Adipose tissue (tissue), 3 donors: ENCODE results near the gene UFSP2. TPM values are rescaled to one million over a fixed set of nuclear protein-coding genes. Genes with fewer than 3 reads are reported as not detected.

Experiments
- H3K27ac ChIP-seq: one replicate; pipeline ENCODE4 v1.5.1; 2013; ENCODE audit warnings: low read depth, low read length
- WGBS, 3 donors: extraction: QIAGEN DNeasy Blood & Tissue Kit; methylation state at CpG; one replicate each; pipeline ENCODE4 v1.1.7; 2013; 5-methylcytosine and 5-hydroxymethylcytosine counted together
- polyA plus RNA-seq, 3 donors: library from polyadenylated mRNA; stranded (reverse); fragments of 200-250 nt; gene quantifications; one replicate each; pipeline ENCODE4 v1.2.3, GENCODE V29; 2013
- donor health status: healthy with polysubstance abuse.
- donor health status: Bipolar disorder and iron deficiency.
- donor health status: healthy.

Gene UFSP2
- polyA plus RNA-seq, 3 donors: 18.2 to 36.2 (median 25.7) TPM

DNA sequence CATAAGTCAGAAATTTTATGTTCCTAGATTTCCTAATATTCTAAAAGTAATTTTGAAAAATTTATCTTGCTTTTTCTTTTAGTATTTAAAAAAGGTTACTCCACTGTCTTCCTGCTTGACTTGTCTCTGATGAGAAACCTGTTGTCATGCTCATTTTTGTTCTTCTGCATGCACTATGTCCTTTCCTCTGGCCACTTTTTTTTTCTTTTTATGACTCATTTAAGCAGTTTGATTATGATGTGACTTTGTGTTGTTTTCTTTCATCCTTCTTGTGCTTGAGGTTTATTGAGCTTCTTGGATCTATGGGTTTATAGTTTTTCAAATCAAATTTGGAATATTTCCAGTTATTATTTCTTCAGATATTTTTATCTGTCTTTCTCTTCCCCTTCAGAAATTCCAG is 12.0 kb upstream of the UFSP2 start:
- H3K27ac ChIP-seq: no peak overlapping the region

DNA sequence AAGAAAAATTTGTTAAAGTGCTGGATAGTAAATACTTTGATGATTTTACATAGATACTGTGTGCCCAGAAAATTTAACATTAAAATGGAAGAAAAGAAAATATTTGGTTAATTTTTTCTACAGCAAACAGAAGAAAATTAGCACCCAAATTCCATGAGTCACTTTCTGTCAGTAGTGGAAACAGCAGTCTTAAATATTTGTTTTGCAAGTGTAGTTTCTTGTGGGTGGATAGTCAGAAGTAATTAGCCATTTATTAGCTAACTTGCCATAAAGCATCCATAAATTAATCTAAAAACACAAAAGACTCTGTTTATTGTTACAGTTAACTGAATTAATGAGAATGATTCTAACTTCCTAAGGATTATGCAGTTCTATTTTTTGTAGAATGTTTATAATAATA is 9.7 kb upstream of the UFSP2 start:
- no peak overlapping the region for H3K27ac ChIP-seq

DNA sequence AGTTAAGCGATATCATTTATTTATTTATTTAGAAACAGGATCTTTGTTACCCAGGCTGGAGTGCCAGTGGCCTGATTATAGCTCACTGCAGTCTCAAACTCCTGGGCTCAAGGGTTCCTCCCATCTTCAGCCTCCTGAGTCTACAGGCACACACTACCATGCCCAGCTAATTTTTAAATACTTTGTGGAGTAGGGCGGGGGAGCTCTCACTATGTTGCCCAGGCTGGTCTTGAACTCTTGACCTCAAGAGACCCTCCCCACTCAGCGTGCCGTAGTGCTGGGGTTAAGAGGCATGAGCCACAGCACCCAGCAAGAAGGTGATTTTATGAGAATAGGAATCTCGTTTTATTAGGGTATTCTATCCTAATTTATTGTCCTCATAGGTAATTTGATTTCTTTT is 3.9 kb upstream of the UFSP2 start:
- H3K27ac ChIP-seq: no peak overlapping the region
- 61 to 66% (median 62%) methylated on average over 5 of the region's 5 CpGs for WGBS, 3 donors

DNA sequence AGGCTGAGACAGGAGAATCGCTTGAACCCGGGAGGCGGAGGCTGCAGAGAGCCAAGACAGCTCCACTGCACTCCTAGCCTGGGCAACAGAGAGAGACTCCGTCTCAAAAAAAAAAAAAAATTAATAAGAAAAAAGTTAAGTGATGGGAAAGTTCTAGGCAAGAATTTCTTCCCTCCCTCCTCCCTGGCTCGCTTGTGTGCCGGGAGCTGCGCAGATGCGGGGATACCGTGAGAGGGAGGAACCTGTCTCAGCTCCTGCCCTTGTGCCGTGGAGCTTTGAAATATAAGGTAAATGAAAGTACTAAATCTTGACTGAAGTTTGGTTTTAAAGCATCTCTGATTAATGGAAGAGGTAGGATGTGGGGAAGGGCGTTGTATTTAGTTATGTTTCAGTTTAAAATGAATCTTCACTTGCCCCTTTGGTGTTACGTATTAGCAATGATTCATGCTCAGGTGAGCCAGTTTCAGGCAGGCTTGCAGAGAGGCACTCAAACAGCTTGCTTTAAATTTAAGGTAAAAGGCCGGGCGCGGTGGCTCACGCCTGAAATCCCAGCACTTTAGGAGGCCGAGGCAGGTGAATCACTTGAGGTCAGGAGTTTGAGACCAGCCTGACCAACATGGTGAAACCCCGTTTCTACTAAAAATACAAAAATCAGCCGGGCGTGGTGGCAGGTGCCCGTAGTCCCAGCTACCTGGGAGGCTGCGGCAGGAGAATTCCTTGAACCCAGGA is 1.4 kb upstream of the UFSP2 start:
- WGBS, 3 donors: 85 to 92% (median 89%) methylated on average over 22 of the region's 22 CpGs

DNA sequence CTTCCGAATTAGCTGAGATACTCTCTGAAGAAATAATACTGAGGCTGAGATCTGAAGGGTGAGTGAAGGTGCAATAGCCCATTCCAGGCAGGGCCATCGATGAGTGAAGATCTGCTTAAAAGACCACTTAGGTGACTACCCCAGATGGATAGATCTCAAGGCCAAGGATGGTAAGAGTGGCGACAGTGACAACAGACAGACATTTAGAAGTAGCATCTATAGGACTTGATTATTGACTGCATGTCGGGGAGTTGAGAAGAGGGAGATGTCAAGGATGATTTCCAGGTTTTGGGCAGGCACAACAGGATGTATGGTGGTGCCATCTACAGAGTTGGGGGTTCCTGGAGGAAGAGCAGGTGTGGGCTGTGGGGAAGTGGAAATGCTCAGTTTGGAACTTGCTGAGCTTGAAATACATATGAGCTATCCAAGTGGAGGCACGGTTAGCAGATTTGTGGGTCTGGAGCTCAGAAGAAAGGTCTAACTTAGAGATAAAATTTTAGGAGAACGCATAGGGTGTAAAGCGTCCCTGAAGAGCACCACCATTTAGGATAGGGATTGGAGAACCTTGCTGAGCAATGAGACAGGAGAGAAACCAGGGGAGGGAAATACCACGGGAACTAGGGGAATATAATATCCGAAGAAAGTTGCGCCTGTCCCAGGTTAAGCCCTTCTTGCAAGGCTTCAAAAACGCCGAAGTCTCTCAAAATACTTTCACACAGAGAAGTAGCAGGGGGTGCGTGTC is 688 bp downstream of the UFSP2 start:
- WGBS, 3 donors: 11 to 16% (median 14%) methylated on average over 13 of the region's 13 CpGs
- peak overlapping the region; percentile 9 for H3K27ac ChIP-seq

More for the DNA sequence above, 1.4 kb upstream of the UFSP2 start:
- H3K27ac ChIP-seq: no peak overlapping the region

DNA sequence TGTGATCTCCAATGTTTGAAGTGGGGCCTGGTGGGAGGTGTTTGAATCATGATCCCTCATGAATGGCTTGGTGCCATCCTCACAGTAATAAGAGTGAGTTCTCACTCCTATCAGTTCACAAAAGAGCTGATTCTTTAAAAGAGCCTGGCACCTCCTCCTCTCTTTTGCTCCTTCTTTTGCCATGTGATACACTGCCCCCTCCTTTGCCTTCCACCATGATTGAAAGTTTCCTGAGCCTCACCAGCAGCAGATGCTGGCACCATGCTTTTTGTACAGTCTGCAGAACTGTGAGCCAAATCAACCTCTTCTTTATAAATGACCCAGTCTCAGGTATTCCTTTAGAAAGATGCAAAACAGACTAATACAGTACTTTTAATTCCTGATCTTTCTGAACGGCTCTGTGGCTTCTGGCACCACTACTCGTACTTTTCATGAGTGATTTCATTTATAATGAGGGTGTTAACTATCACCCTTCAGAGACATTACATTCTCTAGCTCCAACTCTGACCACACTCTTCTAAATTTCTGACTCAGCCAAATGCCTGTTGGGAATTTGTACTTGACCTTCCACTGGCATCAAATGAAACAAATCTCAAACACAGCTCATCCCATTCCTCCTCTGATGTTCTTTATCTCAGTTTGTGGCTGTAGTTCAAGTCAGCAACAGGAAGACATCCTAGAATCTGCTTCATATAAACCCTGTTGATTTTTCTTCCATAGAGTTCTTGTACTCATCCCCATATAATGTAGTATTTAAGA is 4.2 kb downstream of the UFSP2 start:
- 56 to 78% (median 65%) methylated on average over 2 of the region's 2 CpGs for WGBS, 3 donors
- no peak overlapping the region for H3K27ac ChIP-seq

DNA sequence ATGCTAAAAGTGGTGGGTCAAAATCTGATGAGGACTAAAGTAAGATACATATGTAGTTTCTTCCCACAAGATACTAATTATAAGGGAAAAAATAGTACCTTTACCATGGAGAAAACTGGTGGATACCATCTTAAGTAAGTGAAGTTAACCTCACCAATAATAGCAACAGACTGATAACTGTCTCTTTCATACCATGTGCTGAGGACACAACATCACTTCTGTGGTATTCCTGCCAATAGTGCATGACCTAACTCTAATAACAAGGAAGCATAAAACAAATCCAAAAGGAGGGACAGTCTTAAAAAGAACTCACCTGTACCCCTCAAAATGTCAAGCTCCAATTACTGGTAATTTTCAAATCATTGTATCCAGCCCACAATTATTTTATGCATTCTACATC is 8.8 kb downstream of the UFSP2 start:
- no peak overlapping the region for H3K27ac ChIP-seq

DNA sequence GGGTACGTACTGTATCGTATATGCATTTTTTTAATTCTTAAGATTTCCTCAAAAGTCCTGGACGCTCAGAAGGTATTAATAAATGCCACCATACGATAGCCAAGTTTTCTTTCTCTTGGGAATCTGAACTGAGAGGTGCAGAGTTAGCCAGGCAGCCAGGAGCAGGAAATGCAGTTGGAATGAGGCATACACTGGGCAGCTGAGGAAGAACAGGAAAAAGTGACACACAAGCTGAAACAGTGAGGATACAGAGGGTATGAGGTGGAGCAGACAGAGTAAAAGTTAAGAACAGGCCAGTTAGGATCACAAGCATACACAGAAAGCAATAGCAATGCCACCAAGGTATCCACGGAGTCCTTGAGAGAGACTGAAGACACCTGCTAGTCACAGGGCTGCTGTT is 13.4 kb downstream of the UFSP2 start:
- H3K27ac ChIP-seq: no peak overlapping the region
- 79 to 88% (median 81%) methylated on average over 5 of the region's 5 CpGs for WGBS, 3 donors

DNA sequence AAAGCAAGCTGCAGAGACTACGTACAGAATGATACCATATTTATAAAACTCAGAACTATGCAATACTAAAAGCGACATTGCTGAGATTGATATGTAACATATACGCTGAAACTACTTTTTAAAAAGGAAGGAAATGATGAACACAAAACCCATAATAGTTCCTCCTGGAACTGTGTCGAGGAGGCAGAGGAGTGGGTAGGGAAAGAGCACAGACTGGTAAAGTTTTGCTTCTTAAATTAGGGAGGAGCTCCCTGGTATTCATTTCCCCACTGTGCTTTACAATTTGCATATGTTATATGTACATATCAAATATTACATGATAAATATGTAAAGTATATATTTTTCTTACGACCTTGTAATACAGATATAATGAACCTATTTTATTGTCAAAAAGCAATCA is 13.9 kb downstream of the UFSP2 start:
- WGBS, 3 donors: 60 to 86% (median 69%) methylated on average over 5 of the region's 5 CpGs

DNA sequence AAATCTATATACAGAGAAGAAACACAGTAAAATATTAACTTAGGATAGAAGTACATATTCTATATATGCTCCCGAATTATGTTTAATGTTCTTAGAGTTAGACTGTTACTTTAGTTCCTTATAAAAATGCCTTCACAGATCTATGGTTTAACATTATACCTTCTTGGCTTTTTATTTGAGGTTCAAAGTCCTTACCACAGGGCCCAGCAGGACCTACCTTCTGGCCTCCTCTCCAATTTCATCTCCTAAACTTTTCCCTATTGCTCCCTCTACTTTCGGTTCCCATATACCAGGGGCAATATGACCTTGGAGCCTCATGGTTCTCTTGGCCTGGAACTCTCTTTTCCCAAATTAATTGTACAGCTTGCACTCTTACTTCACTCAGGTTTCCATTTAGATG is 17.3 kb downstream of the UFSP2 start:
- H3K27ac ChIP-seq: no peak overlapping the region
- 90 to 95% (median 92%) methylated on average over 2 of the region's 2 CpGs for WGBS, 3 donors

More for the DNA sequence above, 13.9 kb downstream of the UFSP2 start:
- H3K27ac ChIP-seq: no peak overlapping the region

DNA sequence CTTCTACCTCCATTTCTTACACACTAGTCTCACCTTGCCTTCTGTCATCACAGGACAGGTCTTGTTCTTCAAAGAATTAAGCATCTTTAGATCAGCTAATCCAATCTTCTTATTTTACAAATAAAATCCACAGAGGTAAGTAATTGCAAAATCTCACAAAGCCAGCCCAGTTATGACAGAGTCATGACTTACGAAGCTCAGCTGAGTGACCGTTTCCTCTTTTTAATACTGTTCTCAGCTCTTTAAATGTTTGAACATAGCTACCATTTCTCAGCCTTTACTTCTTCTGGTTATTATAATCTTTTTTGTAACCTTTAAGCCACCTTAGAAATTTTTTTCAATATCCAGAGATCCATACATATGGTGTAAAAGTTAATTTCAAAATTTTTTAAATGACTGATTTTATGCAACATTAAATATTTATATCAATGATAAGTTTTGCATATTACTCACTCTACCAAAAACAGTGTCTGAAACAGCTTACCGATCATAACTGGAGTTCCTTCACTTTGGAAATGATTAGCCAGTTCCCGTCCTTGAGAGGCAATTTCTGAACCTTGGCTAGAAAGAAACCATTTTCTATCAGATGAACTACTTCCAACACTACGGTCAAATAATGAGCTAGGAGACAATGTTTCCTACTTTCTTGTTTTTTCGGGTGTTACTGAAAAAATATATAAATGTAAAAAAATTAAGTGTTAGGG is 20.3 kb downstream of the UFSP2 start:
- H3K27ac ChIP-seq: no peak overlapping the region

DNA sequence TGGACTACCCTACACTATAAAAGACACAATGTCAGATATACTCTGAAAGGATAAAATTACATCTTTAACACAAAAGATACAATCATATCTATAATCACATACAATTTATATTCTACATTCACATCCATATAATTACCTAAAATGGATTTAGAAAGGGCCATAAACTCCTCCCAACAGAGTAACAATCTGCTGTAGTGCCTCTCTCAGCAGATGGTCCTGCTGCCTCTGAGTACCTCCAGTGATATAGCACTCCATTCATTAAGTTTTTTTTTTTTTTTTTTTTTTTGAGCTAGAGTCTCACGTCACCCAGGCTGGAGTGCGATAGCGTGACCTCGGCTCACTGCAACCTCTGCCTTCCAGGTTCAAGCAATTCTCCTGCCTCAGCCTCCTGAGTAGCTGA is 21.7 kb downstream of the UFSP2 start:
- H3K27ac ChIP-seq: no peak overlapping the region
- WGBS, 3 donors: 97 to 98% (median 97%) methylated on average over 4 of the region's 4 CpGs

More for the DNA sequence above, 20.3 kb downstream of the UFSP2 start:
- 56 to 86% (median 84%) methylated on average over 6 of the region's 6 CpGs for WGBS, 3 donors

DNA sequence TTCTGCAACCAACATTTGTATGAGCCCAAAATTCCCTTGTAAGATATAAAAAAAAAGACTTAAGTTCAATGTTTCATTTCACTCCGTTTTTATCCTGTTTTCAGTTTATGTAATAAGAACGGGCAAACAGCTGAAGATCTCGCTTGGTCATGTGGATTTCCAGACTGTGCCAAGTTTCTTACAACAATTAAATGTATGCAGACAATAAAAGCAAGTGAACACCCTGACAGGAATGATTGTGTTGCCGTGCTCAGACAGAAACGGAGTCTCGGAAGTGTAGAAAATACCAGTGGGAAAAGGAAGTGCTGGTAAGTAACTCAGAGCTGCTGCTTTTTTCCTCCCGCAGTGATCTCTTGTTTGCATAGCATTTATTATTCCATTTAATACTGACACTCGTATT is 26.3 kb downstream of the UFSP2 start:
- no peak overlapping the region for H3K27ac ChIP-seq
- WGBS, 3 donors: 29 to 75% (median 69%) methylated on average over 8 of the region's 8 CpGs

DNA sequence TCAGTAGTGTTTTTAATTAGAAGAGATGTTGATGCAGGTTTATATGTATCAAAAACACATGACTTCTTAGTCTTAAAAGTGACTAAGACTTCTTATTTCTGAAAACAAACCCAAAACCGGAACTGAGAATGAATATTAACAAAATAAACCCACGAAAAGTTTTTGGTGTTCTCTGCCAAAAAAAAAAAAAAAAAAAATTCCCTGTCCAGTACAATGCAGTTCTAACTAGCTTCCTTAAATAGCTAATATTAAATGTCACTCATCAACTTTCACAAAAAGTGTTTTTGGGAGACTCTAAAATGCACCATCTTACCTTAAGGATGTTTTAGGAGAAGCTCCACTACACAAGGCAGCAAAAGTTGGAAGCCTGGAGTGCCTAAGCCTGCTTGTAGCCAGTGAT is 27.1 kb downstream of the UFSP2 start:
- 34 to 40% (median 40%) methylated on average over 2 of the region's 2 CpGs for WGBS, 3 donors
- no peak overlapping the region for H3K27ac ChIP-seq

DNA sequence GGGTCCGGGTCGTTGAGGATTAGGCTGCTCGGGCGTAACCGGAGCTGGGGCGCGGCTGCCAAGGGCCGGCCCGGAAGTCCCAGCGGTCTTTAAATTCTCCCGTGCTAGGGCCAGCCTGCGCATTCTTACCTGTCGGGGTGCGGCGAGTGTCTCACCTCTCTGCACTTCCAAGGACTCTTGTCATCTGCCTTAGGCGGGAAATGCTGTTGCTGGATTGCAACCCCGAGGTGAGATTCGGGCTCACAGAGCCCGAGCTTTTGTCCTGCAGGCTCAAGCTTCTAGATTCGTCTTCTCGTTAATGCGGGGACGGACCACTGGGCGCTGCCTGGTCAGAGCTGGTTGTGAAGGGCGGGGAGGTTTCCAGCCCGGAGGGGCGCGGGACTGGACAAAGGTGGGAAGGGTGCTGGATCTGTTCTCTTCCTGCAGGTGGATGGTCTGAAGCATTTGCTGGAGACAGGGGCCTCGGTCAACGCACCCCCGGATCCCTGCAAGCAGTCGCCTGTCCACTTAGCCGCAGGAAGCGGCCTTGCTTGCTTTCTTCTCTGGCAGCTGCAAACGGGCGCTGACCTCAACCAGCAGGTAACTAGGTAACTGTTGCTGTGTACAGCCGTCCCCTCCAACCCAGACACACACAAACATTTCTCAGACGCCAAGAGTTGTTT is 28.9 kb downstream of the UFSP2 start, which contains the start of gene ANKRD37:
Gene ANKRD37 (plus strand): TSS at position 118 of the 662 bp plus-strand sequence. CDS start 83 bp downstream, at position 201.
- whole genome bisulfite sequencing, 3 donors: 4 to 15% (median 10%) methylated on average over 34 to 38 of the region's 38 CpGs
- H3K27ac ChIP-seq: peak within 1 kb of the TSS; percentile 98

DNA sequence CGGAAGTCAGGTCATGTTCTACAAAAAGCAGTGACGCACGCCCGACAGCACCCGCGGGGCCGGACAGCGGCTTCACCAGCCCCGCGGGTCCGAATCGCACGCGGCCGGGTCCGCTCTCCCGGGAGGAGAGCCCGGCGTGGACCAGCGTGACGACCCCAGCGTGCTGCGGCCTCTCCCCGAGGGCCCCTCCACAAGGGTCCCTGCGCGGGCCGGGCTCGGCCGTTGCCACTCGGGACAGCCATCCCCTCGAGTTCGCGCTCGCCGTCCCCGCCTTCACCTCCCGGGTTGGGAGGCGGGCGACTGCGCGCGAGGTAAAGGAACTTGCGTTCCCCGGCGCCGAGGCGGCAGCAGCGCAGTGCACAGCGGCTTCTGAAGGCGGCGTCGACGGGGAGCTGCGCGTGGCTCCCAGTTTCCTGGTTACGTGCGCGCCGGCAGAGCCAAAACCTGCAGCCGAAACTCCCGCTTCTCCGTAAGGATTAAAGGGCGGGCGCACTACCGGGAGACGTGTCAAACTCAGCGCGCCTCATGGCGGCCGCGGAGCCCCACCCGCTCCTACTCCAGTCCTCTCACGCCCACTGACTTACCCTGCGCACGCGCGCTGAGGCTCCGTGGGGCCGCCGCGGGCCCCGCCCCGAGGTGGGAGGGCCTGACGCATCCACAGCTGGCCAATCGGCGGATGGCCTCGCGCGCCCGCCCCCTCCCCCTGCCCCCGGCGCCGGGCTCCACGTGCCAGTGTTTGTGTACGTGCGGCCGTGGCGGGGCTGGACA is 29.6 kb downstream of the UFSP2 start:
- WGBS, 3 donors: 0% methylated on average over 91 to 98 of the region's 98 CpGs
- H3K27ac ChIP-seq: peak overlapping the region; percentile 98

DNA sequence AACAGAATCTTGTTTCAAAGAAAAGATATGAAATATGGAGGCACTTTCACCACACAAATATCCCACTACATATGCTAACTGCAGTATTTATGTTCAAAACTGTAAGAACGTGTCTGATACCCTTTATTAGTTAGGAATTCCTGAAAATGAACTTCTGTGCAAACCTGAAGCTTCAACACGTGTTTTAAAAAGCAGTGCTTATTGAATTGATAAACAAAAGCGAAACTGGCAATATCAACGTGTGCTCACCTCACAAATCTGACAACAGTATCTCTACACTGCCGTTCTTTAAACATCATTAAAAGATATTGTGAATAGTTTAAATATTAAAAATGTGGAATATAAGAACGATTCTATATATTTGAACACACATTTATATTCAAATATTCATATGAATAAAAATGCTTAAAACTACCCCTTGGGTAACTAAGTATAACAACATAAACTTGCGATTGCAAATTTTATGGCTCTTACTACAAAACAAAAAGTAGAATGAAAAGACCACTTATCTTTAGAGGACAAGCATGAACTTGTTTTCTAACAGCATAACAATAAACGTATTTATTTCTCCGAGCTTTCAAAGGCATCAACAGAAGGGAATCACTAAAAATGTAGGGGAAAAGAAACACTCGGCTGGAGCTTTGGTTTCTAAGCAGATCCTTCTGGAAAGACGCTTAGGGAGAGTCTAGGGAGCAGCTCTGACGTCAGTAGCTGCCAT is 30.4 kb downstream of the UFSP2 start, which contains the start of gene LRP2BP:
Gene LRP2BP (minus strand): TSS at position 687 of the 718 bp plus-strand sequence. CDS start 17,738 bp downstream, outside the sequence.
- peak within 1 kb of the TSS; percentile 98 for H3K27ac ChIP-seq
- 3 to 7% (median 4%) methylated on average over 12 of the region's 12 CpGs for WGBS, 3 donors
